GM23248 (cell line): ENCODE measurements around the gene KCTD1.

Experiments
- EZH2 ChIP-seq: fragments of 200-600 bp; sonication (generic); IDR thresholded peaks from 2 replicates; pipeline ENCODE4 v1.6.1; 2018; ENCODE audit warnings: antibody characterized with exemption, mild to moderate bottlenecking; ENCODE audit not compliant: insufficient read depth, poor library complexity, severe bottlenecking
- EZH2phosphoT487 ChIP-seq: fragments of 200-600 bp; sonication (generic); IDR thresholded peaks from 2 replicates; pipeline ENCODE4 v1.6.1; 2018; ENCODE audit warnings: antibody characterized with exemption, moderate library complexity, mild to moderate bottlenecking, low read depth; ENCODE audit not compliant: insufficient read depth

DNA sequence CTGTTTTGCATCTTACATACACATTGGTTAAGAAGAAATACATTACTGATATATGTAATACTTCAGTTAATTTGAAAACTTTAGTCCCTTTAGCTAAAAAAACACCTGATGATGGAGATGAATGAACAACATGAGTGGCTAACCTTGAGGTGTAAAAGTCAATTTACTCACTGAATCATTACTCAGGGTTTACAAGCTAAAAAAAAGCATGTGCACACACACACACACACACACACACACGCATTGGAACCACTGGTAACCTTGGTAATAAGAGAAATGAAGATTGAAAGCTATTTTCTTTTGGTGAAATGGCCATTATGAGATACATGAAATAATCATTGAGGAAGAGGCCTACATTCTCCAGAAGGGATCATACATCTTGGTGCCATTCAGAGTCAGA lies 51.8 kb downstream of the KCTD1 start:
- TF ChIP-seq EZH2 (no peak), EZH2phosphoT487 (no peak)
